Progenitor cell of endocrine pancreas (in vitro differentiated cells): Measurements from ENCODE around the gene SMG1. TPM values are rescaled to one million over a fixed set of nuclear protein-coding genes. Genes with fewer than 3 reads are reported as not detected.

Source experiments
- DNase-seq: peaks from one replicate; pipeline ENCODE4 v3.0.0; 2021; ENCODE audit warnings: low spot score; ENCODE audit not compliant: unreplicated experiment
- H3K27ac Mint-ChIP-seq: 2 replicates; pipeline ENCODE4 v1.8.0; 2021; ENCODE audit warnings: mild to moderate bottlenecking, moderate library complexity, mixed read lengths
- H3K27me3 Mint-ChIP-seq: 2 replicates; pipeline ENCODE4 v1.8.0; 2021; ENCODE audit warnings: mixed read lengths
- H3K36me3 Mint-ChIP-seq: 2 replicates; pipeline ENCODE4 v1.8.0; 2022; ENCODE audit warnings: mixed read lengths; ENCODE audit not compliant: insufficient read depth
- H3K4me1 Mint-ChIP-seq: 2 replicates; pipeline ENCODE4 v1.8.0; 2021; ENCODE audit warnings: low read depth, mixed read lengths
- H3K4me3 Mint-ChIP-seq: 2 replicates; pipeline ENCODE4 v1.8.0; 2021; ENCODE audit warnings: low read depth, mild to moderate bottlenecking, moderate library complexity, mixed read lengths
- H3K9me3 Mint-ChIP-seq: 2 replicates; pipeline ENCODE4 v1.8.0; 2021; ENCODE audit warnings: low read depth, mixed read lengths
- CTCF ChIP-seq: fragments of 200-600 bp; sonication (generic); IDR thresholded peaks from one replicate; pipeline ENCODE4 v1.5.0; 2021; ENCODE audit warnings: antibody characterized with exemption, mild to moderate bottlenecking; ENCODE audit not compliant: unreplicated experiment
- total RNA-seq: library from RNA; stranded (reverse); gene quantifications from 2 replicates; pipeline ENCODE4 v1.2.1, GENCODE V29; 2021

SMG1 gene
- total RNA-seq, 1 donor from 2014 or later = 113 TPM

GRCh38 chr16:18941471-18941870, 15.3 kb upstream of the SMG1 start:
- DNase-seq = no peak
- H3K36me3 Mint-ChIP-seq = no peaks in the 10 kb centered on the region
- no peak for TF ChIP-seq CTCF
- H3K27ac Mint-ChIP-seq = no peak overlapping the region
- H3K4me1 Mint-ChIP-seq = no peaks in the 10 kb centered on the region
- H3K4me3 Mint-ChIP-seq = no peak overlapping the region
- no peaks in the 10 kb centered on the region for H3K27me3 Mint-ChIP-seq
- H3K9me3 Mint-ChIP-seq = no peaks in the 10 kb centered on the region

- Mint-ChIP-seq H3K9me3 (no peaks in the 10 kb centered on the region), H3K27me3 (no peaks in the 10 kb centered on the region), H3K36me3 (no peaks in the 10 kb centered on the region), H3K4me3 (no peak overlapping the region), H3K27ac (no peak overlapping the region), H3K4me1 (no peaks in the 10 kb centered on the region)
- DNase-seq = no peak
- TF ChIP-seq CTCF = no peak
These were observed 12.8 kb upstream of the SMG1 start for GRCh38 chr16:18938986-18939385.

- no peak overlapping the region for H3K27ac Mint-ChIP-seq
- no peak for DNase-seq
- no peaks in the 10 kb centered on the region for H3K36me3 Mint-ChIP-seq
- TF ChIP-seq CTCF = no peak
- no peak overlapping the region for H3K4me3 Mint-ChIP-seq
- H3K27me3 Mint-ChIP-seq = no peaks in the 10 kb centered on the region
- H3K4me1 Mint-ChIP-seq = peaks cover 9% of the 10 kb centered on the region
- no peaks in the 10 kb centered on the region for H3K9me3 Mint-ChIP-seq
These were observed 11.2 kb upstream of the SMG1 start for GRCh38 chr16:18937390-18937789.

- H3K27ac Mint-ChIP-seq = no peak overlapping the region
- no peaks in the 10 kb centered on the region for H3K9me3 Mint-ChIP-seq
- no peaks in the 10 kb centered on the region for H3K36me3 Mint-ChIP-seq
- H3K4me3 Mint-ChIP-seq = no peak overlapping the region
- no peak for DNase-seq
- TF ChIP-seq CTCF = no peak
- H3K4me1 Mint-ChIP-seq = peaks cover 11% of the 10 kb centered on the region
- H3K27me3 Mint-ChIP-seq = no peaks in the 10 kb centered on the region
These were observed 10.6 kb upstream of the SMG1 start for GRCh38 chr16:18936727-18937340.

- Mint-ChIP-seq H3K27ac (no peak overlapping the region), H3K27me3 (no peaks in the 10 kb centered on the region), H3K36me3 (no peaks in the 10 kb centered on the region), H3K4me1 (peaks cover 15% of the 10 kb centered on the region), H3K9me3 (no peaks in the 10 kb centered on the region), H3K4me3 (no peak overlapping the region)
- DNase-seq = no peak
- no peak for TF ChIP-seq CTCF
These were observed 7.3 kb upstream of the SMG1 start for GRCh38 chr16:18933501-18933900.
